GM18499 (cell line): ENCODE measurements around the gene DAZAP1.

ENCODE experiments used
- ATAC-seq: cut with Tn5 transposase; IDR thresholded peaks from one replicate; pipeline ENCODE4 v1.9.1; 2021; ENCODE audit warnings: moderate number of reproducible peaks; ENCODE audit not compliant: insufficient read depth, unreplicated experiment

Gene DAZAP1

GRCh38 chr19:1422360-1422759, 15.0 kb downstream of the DAZAP1 start:
- ATAC-seq: no peak

GRCh38 chr19:1422943-1423342, 15.6 kb downstream of the DAZAP1 start:
- no peak for ATAC-seq

GRCh38 chr19:1423436-1424191, 16.2 kb downstream of the DAZAP1 start:
- ATAC-seq: no peak

GRCh38 chr19:1424192-1424955, 17.0 kb downstream of the DAZAP1 start:
- no peak for ATAC-seq

GRCh38 chr19:1425102-1425837, 17.9 kb downstream of the DAZAP1 start:
- ATAC-seq: no peak

- ATAC-seq: no peak
Measured at GRCh38 chr19:1425902-1426301, 18.5 kb downstream of the DAZAP1 start.

GRCh38 chr19:1426736-1427135, 19.4 kb downstream of the DAZAP1 start:
- no peak for ATAC-seq

GRCh38 chr19:1427221-1427920, 20.0 kb downstream of the DAZAP1 start:
- ATAC-seq: no peak

GRCh38 chr19:1428738-1429391, 21.5 kb downstream of the DAZAP1 start:
- no peak for ATAC-seq

GRCh38 chr19:1429750-1430149, 22.4 kb downstream of the DAZAP1 start:
- ATAC-seq: no peak

- ATAC-seq: no peak
Measured at GRCh38 chr19:1430246-1430645, 22.9 kb downstream of the DAZAP1 start.

GRCh38 chr19:1431759-1432506, 24.5 kb downstream of the DAZAP1 start:
- no peak for ATAC-seq

GRCh38 chr19:1432507-1432887, 25.1 kb downstream of the DAZAP1 start:
- ATAC-seq: no peak

GRCh38 chr19:1433119-1434039, 26.0 kb downstream of the DAZAP1 start:
- ATAC-seq: no peak

GRCh38 chr19:1434040-1434366, 26.6 kb downstream of the DAZAP1 start:
- no peak for ATAC-seq

- ATAC-seq: no peak
Measured at GRCh38 chr19:1434577-1435060, 27.2 kb downstream of the DAZAP1 start.

- no peak for ATAC-seq
Measured at GRCh38 chr19:1435378-1435989, 28.1 kb downstream of the DAZAP1 start.

GRCh38 chr19:1437609-1438008, 30.2 kb downstream of the DAZAP1 start:
- no peak for ATAC-seq
